HT-29 (cell line): ENCODE data around the gene RABGGTB. TPM values are rescaled to one million over a fixed set of nuclear protein-coding genes. Genes with fewer than 3 reads are reported as not detected.
"Not testable (repeated sequence)": the region's sequence is repeated elsewhere in the genome, so short reads cannot be mapped to it uniquely, and the experiment has no call there.

Experiments
- DNase-seq: peaks from one replicate; pipeline ENCODE4 v3.0.0-alpha.2; 2015; ENCODE audit warnings: low spot score
- total RNA-seq: library from RNA; depleted of rRNA; stranded (reverse); fragments of >200 nt; shearing (Covaris generic); gene quantifications from 2 replicates; pipeline ENCODE4 v1.2.3, GENCODE V29; 2014; rRNA removed

Gene RABGGTB
- total RNA-seq = 63.6 and 69.1 TPM in 2 replicates

DNA sequence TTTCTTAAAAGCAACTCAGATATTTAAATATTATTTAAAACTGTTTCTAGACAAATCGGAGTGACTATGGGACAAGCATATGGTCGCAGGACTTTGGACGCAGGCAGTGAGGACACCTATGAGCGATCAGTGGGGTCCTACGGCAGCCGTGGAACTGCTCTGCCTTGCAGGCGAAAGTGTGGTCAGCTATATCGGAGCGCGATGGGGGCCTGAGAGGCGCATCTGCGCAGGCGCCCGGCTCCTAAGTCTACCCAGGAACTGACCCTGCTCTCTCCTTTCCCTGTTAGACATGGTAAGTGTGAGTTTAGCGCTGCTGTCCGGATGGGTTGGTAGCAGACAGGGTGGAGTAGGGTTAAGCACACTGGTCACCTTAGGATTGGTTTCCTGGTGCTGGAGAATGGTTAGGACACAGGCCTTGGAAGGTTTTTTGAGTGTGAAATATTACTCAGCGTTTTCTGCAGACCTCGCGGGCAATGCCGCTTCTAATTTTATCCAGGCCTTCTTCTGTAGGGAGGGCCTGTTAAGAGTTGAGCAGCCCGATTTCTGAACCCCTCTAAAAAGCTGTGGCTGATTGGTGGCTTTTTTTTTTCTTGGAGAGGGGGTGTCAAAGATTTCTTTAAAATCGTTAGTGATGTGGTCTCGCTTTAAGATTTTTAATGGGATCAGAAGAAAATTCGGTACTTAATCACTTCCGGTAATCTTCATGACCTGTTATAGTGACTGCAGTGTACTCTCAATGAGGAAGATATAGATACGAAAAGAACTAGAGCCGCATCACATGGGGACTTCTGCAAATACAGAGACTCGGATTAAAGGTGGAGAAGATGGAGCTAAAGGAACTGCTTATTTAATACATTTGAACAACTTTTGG, at the start of gene RABGGTB:
Gene RABGGTB (plus strand): TSS at position 274 of the 871 bp plus-strand sequence. CDS start 16 bp downstream, at position 290.
- peak; percentile 97 for DNase-seq

DNA sequence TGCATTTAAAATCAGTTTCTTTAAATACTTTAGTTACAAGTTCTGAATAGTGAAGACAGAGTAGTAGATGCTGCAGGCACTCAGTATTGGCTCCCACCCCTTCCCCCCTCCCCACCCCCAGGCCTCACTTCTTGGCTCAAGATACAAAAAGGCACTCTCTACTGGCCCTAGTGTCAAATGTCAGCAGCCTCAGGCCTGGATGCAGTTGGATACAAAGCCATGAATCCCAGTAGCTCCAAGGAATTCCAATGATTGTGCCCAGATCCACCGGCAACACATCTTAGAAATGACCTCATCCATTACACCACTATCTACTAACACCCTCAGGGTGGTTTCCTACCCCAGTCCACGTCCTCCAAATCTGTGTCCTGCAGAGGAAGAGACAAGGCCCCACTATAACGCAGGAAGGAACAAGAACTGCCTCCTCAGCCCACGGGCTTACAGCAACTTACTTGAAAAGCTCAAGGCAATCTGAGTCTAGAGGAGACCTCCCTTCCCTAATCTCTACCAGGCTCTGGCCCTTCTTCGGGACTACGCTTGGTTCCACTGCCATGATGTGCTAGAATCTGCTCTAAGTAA, 43.9 kb upstream of the RABGGTB start:
- DNase-seq = no peak

DNA sequence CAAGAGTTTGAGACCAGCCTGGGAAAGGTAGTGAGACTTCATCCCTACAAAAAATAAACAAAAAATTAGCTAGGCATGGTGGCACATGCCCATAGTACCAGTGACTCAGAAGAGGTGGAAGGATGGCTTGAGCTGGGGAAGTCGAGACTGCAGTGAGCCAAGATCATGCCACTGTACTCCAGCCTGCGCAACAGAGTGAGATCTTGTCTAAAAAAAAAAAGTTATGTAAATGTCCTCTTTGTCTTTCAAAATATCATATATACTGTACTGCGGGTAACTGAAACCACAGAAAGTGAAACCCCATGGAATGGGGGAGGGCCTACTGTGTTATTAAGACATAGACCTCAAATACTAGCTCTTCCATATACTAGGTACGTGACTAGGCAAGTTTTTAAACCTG, 40.8 kb upstream of the RABGGTB start:
- no peak for DNase-seq

DNA sequence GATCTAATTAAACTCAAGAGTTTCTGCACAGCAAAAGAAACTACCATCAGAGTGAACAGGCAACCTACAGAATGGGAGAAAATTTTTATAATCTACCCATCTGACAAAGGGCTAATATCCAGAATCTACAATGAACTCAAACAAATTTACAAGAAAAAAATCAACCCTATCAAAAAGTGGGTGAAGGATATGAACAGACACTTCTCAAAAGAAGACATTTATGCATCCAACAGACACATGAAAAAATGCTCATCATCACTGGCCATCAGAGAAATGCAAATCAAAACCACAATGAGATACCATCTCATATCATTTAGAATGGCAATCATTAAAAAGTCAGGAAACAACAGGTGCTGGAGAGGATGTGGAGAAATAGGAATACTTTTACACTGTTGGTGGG, 28.8 kb upstream of the RABGGTB start:
- DNase-seq = not testable (repeated sequence)

DNA sequence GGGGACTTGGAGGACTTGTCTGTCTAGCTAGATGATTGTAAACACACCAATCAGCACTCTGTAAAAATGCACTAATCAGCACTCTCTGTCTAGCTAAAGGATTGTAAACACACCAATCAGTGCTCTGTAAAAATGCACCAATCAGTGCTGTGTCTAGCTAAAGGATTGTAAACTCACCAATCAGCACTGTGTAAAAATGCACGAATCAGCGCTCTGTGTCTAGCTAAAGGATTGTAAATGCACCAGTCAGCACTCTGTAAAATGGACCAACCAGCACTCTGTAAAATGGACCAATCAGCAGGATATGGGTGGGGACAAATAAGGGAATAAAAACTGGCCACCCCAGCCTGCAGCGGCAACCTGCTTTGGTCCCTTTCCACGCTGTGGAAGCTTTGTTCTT, 27.5 kb upstream of the RABGGTB start:
- not testable (repeated sequence) for DNase-seq

DNA sequence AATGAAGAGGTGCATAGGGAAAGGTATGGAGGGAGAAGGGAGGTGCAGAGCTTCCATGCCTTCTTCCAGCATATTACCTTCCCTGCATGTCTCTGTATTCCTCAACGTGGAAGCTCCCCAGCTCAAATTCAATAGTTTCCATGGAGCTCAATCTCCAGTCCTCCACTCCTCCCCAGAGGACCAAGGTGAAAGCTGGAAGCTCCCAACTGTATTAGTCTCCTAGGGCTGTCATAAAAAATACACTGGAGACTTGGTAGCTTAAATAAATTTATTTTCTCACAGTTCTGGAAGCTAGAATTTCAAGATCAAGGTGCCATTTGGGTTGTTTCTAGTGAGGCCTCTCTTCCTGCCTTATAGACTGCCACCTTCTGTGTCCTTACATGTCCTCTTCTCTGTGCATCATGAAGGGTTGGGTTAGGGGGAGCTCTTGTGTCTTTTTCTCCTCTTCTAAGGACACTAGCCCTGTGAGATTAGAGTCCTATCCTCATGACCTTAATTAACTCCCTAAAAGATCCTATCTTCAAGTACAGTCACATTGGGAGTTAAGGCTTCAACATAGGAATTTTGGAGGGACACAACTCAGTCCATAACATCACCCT, 21.9 kb upstream of the RABGGTB start:
- no peak for DNase-seq

DNA sequence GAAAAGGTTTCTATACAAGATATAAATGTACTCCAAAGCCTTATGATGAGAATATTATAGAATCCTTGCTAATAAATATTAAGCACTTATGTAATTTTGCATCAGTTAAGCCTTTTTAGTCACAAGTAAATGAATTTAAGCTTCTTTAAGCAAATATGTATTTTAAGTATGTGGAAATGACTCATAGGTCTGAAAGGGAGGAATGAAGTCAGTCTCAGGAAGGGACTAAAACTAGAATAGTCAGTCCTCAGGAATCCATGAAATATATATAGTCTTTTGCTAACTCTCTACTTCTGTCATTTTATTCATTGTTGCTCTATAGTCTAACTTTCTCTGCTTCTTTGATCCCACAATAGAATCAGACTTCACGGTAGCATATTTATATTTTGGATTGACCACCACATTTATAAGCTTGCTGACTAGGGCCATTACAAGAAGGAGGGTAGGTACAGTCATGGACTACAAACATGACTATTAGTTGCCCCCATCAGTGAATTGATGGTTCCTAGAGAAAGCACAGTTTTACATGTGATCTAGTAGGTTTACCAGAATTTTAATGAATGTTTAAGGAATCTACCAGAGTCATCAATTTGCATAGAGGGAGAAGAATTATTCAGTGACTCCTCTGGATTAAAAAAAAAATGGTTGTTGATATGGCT, 20.2 kb upstream of the RABGGTB start:
- no peak for DNase-seq

DNA sequence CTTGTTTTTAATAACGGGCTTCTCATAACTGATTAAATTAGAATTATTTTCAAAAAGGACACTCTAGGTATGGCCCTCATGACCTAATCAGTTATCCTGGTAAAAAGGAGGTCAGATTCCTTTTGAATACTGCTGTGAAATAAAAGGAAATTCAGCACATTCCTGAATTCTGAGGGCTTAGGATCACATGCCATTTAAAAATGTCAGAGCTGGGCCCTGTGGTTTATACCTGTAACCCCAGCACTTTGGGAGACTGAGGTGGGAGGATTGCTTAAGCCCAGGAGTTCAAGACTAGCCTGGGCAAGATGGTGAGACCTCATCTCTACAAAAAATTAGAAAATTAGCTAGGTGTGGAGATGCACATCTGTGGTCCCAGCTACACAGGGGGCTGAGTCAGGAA, 18.0 kb upstream of the RABGGTB start:
- DNase-seq = no peak

DNA sequence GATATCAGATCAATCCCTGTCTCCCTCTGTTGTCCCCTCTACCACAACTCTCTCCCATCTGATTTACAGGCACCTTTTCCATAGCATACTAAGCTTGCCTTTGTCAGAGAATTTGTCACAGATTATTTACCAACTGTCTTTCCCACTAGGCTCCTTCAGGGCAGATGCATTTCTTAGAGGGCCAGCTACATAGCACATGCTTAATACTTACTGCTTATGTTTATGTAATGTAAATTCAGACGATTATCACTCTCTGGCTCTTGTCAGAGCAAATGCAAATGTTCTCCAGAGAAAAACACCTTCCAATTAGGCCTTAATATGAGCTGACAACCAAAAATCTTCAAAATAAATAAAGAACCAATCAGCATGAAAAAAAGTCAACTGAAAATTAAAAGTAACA, 15.3 kb upstream of the RABGGTB start:
- DNase-seq = no peak

DNA sequence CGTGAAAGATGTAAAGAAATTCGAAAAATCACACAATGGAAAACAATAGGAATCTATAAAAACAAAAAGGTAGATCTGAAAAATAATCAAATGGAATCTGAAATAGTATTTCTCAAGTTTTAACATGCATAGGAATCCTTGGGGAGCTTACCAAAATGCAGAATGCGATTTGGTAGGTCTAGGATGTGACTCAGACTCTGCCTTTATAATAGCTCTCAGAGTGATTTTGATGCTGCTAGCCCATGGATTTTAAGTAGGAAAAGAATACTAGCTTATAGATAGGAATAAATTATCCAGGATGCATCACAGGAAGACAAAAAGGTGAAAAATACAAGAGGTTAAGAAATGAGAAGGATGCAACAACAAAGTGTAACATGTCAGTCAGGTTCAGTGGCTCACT, 14.1 kb upstream of the RABGGTB start:
- DNase-seq = no peak

DNA sequence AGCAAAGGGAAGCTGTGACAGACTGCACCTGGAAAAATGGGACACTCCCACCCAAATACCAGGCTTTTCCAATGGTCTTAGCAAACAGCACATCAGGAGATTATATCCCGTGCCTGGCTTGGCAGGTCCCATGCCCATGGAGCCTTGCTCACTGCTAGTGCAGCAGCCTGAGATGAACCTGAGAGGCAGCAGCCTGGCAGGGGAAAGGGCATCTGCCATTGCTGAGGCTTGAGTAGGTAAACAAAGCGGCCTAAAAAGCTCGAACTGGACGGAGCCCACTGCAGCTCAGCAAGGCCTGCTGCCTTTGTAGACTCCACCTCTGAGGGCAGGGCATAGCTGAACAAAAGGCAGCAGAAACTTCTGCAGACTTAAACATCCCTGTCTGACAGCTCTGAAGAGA, 8.2 kb upstream of the RABGGTB start:
- DNase-seq = not testable (repeated sequence)

DNA sequence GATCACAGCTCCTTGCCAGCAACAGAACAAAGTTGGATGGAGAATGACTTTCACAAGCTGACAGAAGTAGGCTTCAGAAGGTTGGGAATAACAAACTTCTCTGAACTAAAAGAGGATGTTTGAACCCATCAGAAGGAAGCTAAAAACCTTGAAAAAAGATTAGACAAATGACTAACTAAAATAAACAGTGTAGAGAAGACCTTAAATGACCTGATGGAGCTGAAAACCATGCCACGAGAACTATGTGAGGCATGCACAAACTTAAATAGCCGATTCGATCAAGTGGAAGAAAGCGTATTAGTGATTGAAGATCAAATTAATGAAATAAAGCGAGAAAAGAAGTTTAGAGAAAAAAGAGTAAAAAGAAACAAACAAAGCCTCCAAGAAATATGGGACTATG, 7.4 kb upstream of the RABGGTB start:
- DNase-seq = not testable (repeated sequence)

DNA sequence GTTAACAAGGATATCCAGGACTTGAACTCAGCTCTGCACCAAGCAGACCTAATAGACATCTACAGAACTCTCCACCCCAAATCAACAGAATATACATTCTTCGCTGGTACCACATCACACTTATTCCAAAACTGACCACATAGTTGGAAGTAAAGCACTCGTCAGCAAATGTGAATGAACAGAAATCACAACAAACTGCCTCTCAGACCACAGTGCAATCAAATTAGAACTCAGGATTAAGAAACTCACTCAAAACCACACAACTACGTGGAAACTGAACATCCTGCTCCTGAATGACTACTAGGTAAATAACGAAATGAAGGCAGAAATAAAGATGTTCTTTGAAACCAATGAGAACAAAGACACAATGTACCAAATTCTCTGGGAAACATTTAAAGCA, 5.9 kb upstream of the RABGGTB start:
- not testable (repeated sequence) for DNase-seq

DNA sequence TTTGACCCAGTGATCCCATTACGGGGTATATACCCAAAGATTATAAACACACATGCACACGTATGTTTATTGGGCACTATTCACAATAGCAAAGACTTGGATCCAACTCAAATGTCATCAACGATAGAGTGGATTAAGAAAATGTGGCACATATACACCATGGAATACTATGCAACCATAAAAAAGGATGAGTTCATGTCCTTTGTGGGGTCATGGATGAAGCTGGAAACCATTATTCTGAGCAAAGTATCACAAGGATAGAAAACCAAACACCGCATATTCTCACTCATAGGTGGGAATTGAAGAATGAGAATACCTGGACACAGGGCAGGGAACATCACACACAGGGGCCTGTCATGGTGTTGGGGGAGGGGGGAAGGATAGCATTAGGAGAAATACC, 2.1 kb upstream of the RABGGTB start:
- DNase-seq = not testable (repeated sequence)

DNA sequence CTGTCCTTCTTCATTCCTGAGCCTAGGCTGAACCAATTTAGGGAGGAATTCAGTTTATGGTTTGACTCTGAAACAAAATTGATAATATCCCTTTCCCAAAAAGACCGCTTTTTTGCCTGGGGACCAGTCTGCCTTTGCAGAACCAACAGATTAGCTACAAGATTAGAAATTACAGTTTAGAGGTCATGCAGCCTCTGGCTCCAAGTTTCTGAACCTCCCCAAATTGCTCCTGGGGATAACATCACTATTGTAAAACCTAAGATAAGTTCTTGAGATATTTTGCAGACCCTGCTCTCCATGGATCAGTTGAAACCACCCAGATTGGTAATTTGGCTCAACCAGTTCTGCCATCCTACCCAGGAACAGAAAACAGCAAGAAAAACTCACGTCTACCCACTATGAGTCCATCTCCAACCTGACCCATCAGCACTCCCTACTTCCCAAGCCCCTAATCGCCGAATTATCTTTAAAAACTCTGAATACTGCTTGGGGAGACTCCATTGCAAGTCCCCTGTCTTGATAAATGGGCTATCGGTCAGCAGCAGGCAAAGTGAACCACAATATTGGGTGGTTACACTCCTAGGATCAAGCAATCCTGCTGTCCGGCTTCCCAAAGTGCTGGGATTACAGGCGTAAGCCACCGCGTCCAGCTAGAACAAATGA, 605 bp upstream of the RABGGTB start:
- no peak for DNase-seq

DNA sequence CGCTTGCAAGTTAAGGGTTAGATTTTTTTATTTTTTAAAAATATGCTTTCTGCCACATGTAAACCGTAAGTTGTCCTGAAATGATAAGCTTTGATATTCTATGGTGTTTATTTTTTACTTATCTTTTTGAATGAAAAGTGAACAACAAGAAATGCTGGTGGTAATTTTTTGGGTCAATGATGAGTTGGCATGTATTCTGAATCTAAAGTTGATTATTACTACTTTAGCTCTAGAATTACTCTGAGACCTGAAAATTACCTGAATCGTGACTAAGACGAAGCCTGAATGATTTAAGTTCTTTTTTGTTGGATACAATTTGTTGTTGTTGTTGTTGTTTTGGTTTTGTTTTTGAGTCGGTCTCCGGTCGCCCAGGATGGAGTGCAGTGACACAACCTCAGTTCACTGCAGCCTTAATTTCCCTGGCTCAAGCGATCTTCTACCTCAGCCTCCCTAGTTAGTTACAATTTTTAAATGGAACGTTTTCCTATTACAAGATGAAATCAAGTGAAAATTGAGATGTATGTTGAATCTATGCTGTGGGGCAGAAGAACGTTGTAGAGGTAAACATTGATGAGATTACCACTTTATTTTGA, 941 bp downstream of the RABGGTB start:
- DNase-seq = no peak

DNA sequence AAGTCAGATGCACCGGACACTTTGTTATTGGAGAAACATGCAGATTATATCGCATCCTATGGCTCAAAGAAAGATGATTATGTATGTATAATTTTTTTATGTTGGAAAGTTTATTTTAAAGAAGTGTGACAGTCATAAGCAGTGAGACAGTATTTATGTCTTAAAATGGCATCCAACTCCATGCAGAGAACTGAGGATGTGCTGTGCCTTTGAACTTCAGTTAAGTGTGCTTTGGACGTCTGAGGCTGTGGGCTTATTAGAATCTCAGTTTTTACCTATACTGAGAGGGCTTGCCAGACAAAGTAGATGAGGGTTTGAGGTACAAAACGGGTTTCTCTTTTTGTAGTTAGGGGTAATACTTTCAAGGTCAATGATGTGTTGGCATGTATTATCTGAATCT, 1.5 kb downstream of the RABGGTB start:
- no peak for DNase-seq

DNA sequence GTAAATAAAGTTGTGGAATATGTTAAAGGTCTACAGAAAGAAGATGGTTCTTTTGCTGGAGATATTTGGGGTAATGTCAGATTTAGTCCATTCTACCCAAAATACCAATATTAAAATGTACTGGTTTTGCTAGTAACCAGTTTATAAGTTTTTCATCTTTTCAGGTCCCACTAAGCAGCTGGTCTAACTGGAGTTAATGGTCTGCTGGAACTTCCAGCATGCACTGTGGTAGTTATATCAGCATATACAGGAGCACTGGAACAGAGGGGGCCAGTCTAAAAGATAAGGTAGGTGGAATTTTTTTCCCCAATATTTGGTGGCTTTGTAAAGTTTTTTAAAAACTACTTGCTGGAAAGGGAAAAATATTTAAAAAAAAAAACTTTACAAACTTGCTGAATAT, 3.9 kb downstream of the RABGGTB start:
- DNase-seq = no peak

DNA sequence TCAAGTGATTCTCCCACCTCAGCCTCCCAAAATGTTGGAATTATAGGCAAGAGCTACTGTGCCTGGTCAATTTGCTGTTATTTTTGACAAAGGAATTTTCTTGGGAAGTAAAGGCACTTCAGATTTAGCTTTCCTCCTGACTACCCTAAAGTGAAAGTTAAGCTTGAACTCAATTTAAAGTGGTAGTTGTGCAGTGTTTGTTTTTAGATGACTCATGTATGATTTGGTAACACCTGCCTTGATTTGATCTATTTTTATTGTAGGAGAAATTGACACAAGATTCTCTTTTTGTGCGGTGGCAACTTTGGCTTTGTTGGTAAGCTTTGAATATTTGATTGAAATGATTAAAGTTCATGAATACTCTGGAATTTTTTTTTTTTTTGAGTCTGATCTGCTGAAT, 5.0 kb downstream of the RABGGTB start:
- DNase-seq = peak; percentile 55

DNA sequence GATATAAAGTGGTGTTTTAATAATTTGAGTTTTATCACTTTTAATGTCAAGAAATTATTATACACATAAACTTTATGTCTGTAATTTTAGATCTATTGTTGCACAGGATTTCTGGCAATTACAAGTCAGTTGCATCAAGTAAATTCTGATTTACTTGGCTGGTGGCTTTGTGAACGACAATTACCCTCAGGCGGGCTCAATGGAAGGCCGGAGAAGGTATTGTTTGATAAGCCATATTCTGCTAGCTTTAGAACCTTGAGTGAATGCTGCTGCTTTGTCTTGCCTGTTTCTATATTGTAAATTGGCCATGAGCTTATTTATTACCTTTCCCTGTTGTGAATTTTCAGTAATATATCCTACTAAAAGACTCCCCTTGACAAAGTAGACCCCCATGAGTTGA, 6.0 kb downstream of the RABGGTB start:
- no peak for DNase-seq

DNA sequence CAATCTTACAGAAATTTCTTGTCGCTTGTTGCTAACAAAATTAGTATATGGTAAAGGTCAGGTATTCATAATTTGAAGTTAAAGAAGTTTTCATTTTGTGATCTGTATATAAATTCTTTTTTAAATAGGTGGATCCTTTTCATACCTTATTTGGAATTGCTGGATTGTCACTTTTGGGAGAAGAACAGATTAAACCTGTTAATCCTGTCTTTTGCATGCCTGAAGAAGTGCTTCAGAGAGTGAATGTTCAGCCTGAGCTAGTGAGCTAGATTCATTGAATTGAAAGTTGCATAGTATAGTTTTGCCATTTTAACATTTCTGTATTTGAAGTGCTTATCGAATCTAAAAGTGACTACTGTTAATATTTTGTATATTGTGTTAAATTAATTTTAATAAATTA, 8.3 kb downstream of the RABGGTB start:
- no peak for DNase-seq
